Loucy (cell line): ENCODE data around the gene GATB.

Experiments
- CTCF ChIP-seq: fragments of 200-600 bp; sonication (generic); conservative IDR thresholded peaks from 2 replicates; pipeline ENCODE4 v1.5.1; 2014; ENCODE audit warnings: mild to moderate bottlenecking, antibody characterized with exemption, low read length
- EZH2phosphoT487 ChIP-seq: fragments of 200-600 bp; IDR thresholded peaks from 2 replicates; pipeline ENCODE4 v1.6.1; 2018; ENCODE audit warnings: antibody characterized with exemption, mild to moderate bottlenecking, moderate library complexity, borderline replicate concordance

GRCh38 chr4:151665022-151665784 is 95.6 kb downstream of the GATB start:
- TF ChIP-seq CTCF (no peak), EZH2phosphoT487 (no peak)
